H1 (cell line): ENCODE results near the gene CACNA1B. TPM values are rescaled to one million over a fixed set of nuclear protein-coding genes. Genes with fewer than 3 reads are reported as not detected.

Experiments used
- CTCF ChIA-PET: fragments of 300-600 bp; sonication (Branson Sonifier 250); formaldehyde crosslinking; loops from one replicate; lab custom pipeline; 2021; ENCODE audit not compliant: partially characterized antibody; lab: Charles Lee
- POLR2A ChIA-PET: fragments of 300-600 bp; sonication (Branson Sonifier 250); formaldehyde crosslinking; loops from one replicate; lab custom pipeline; 2021; ENCODE audit warnings: inconsistent platforms; ENCODE audit not compliant: partially characterized antibody; lab: Charles Lee
- DNase-seq, 2 experiments: peaks; one replicate each; pipeline versions ENCODE4 v3.0.0 to v3.0.0-alpha.2; 2010 to 2022; ENCODE audit warnings: low spot score in 2 of 2, low read depth in 1 of 2, mixed read lengths in 1 of 2
- FAIRE-seq: peaks from 2 replicates; lab custom pipeline; 2011; peaks lifted over from hg19 to GRCh38; lab: Jason Lieb, UNC
- H2AFZ ChIP-seq: 2 replicates; pipeline ENCODE4 v1.8.1; 2012; ENCODE audit warnings: low read length, inconsistent platforms
- H2AK5ac ChIP-seq: 2 replicates; pipeline ENCODE4 v1.6.1; 2013; ENCODE audit warnings: low read depth, low read length
- H2BK120ac ChIP-seq: replicated peaks from 2 replicates; pipeline ENCODE3; 2013; ENCODE audit warnings: low read depth, low read length, inconsistent platforms
- H2BK12ac ChIP-seq: 2 replicates; pipeline ENCODE4 v1.6.1; 2013; ENCODE audit warnings: low read depth, low read length
- H2BK15ac ChIP-seq: 2 replicates; pipeline ENCODE4 v1.6.1; 2013; ENCODE audit warnings: low read length
- H2BK20ac ChIP-seq: 2 replicates; pipeline ENCODE4 v1.6.1; 2013; ENCODE audit warnings: low read length
- H2BK5ac ChIP-seq: 2 replicates; pipeline ENCODE4 v1.6.1; 2013; ENCODE audit warnings: low read depth, low read length
- H3K14ac ChIP-seq: 2 replicates; pipeline ENCODE4 v1.6.1; 2013; ENCODE audit warnings: inconsistent platforms; ENCODE audit not compliant: insufficient read length
- H3K18ac ChIP-seq: 2 replicates; pipeline ENCODE4 v1.6.1; 2013; ENCODE audit warnings: low read length; ENCODE audit errors: extremely low read depth
- H3K23ac ChIP-seq: 2 replicates; pipeline ENCODE4 v1.6.1; 2013; ENCODE audit warnings: inconsistent platforms; ENCODE audit not compliant: insufficient read length
- H3K23me2 ChIP-seq: 2 replicates; pipeline ENCODE4 v1.6.1; 2013; ENCODE audit warnings: low read depth, low read length
- H3K27ac ChIP-seq: 2 replicates; pipeline ENCODE4 v1.6.1; 2011; ENCODE audit warnings: low read depth, low read length, inconsistent platforms
- H3K27me3 ChIP-seq, 4 experiments: replicated peaks in 1 of 4; 1 replicate in 1 of 4; 2 replicates in 3 of 4; pipeline versions ENCODE4 v1.6.1 to v1.8.1; 2011 to 2013; ENCODE audit warnings: low read length in 3 of 4, mild to moderate bottlenecking in 3 of 4, inconsistent platforms in 2 of 4, mixed read lengths in 2 of 4, moderate library complexity in 1 of 4; ENCODE audit not compliant: control insufficient read depth in 3 of 4, insufficient read depth in 3 of 4; ENCODE audit errors: extremely low read depth in 1 of 4
- H3K36me3 ChIP-seq, 4 experiments: 2 replicates each; pipeline versions ENCODE4 v1.6.1 to v1.8.1; 2011 to 2013; ENCODE audit warnings: mild to moderate bottlenecking in 4 of 4, low read length in 3 of 4, moderate library complexity in 2 of 4, control low read depth in 1 of 4, inconsistent platforms in 1 of 4; ENCODE audit not compliant: insufficient read depth in 4 of 4, control insufficient read depth in 2 of 4
- H3K4ac ChIP-seq: replicated peaks from 2 replicates; pipeline ENCODE3; 2013; ENCODE audit warnings: low read length, low read depth, mixed read lengths, inconsistent platforms; ENCODE audit not compliant: insufficient read length
- H3K4me1 ChIP-seq, 4 experiments: replicated peaks in 1 of 4; 1 replicate in 1 of 4; 2 replicates in 3 of 4; pipeline versions ENCODE4 v1.6.1 to v1.8.1; 2011 to 2013; ENCODE audit warnings: low read length in 3 of 4, inconsistent platforms in 2 of 4, mixed read lengths in 1 of 4; ENCODE audit not compliant: insufficient read depth in 4 of 4, control insufficient read depth in 3 of 4
- H3K4me2 ChIP-seq, 2 experiments: 2 replicates each; pipeline versions ENCODE4 v1.6.1 to v1.8.1; 2011 to 2013; ENCODE audit warnings: low read depth in 2 of 2, low read length in 2 of 2, control low read depth in 1 of 2, inconsistent platforms in 1 of 2, mild to moderate bottlenecking in 1 of 2; ENCODE audit not compliant: insufficient read depth in 1 of 2
- H3K4me3 ChIP-seq, 4 experiments: fragments of 200-600, 300-600 bp in 1 of 4; sonication (generic), shearing (Covaris generic), sonication (Bioruptor Twin) in 1 of 4; 2 replicates each; pipeline versions ENCODE4 v1.5.1 to v1.8.1; 2011 to 2016; ENCODE audit warnings: low read length in 4 of 4, low read depth in 3 of 4, control low read depth in 2 of 4, inconsistent platforms in 2 of 4, mild to moderate bottlenecking in 2 of 4, mixed read lengths in 1 of 4, moderate library complexity in 1 of 4; ENCODE audit not compliant: insufficient read depth in 2 of 4; ENCODE audit errors: extremely low read depth in 1 of 4
- H3K56ac ChIP-seq: replicated peaks from 2 replicates; pipeline ENCODE3; 2013; ENCODE audit warnings: low read depth, mild to moderate bottlenecking, mixed read lengths, low read length, inconsistent platforms; ENCODE audit not compliant: insufficient read length
- H3K79me1 ChIP-seq: 2 replicates; pipeline ENCODE4 v1.6.1; 2013; ENCODE audit warnings: low read depth, low read length, control low read depth
- H3K79me2 ChIP-seq, 2 experiments: 2 replicates each; pipeline versions ENCODE4 v1.6.1 to v1.8.1; 2012 to 2013; ENCODE audit warnings: low read length in 2 of 2, mild to moderate bottlenecking in 2 of 2, inconsistent platforms in 1 of 2; ENCODE audit not compliant: insufficient read depth in 2 of 2, control insufficient read depth in 1 of 2
- H3K9ac ChIP-seq, 4 experiments: replicated peaks in 1 of 4; 1 replicate in 1 of 4; 2 replicates in 3 of 4; pipeline versions ENCODE4 v1.6.1 to v1.8.1; 2011 to 2013; ENCODE audit warnings: low read depth in 3 of 4, low read length in 3 of 4, control low read depth in 2 of 4, mild to moderate bottlenecking in 2 of 4, moderate library complexity in 2 of 4, inconsistent platforms in 1 of 4; ENCODE audit errors: extremely low read depth in 1 of 4
- H3K9me3 ChIP-seq, 2 experiments: 2 replicates each; pipeline versions ENCODE4 v1.6.1 to v1.8.1; 2012 to 2013; ENCODE audit warnings: mild to moderate bottlenecking in 2 of 2, moderate library complexity in 2 of 2, control low read depth in 1 of 2, inconsistent platforms in 1 of 2, low read depth in 1 of 2, low read length in 1 of 2, mixed read lengths in 1 of 2; ENCODE audit not compliant: insufficient read depth in 2 of 2
- H4K20me1 ChIP-seq, 2 experiments: replicated peaks in 1 of 2; 2 replicates each; pipeline versions ENCODE3 to v1.8.1; 2011 to 2013; ENCODE audit warnings: inconsistent platforms in 2 of 2, low read length in 2 of 2, mild to moderate bottlenecking in 1 of 2; ENCODE audit not compliant: insufficient read depth in 2 of 2, control insufficient read depth in 1 of 2
- H4K5ac ChIP-seq: 2 replicates; pipeline ENCODE4 v1.6.1; 2013; ENCODE audit warnings: low read length, low read depth, mixed read lengths, inconsistent platforms; ENCODE audit not compliant: insufficient read length
- H4K8ac ChIP-seq: 2 replicates; pipeline ENCODE4 v1.8.0; 2013; ENCODE audit warnings: mild to moderate bottlenecking, moderate library complexity, low read length, inconsistent platforms; ENCODE audit not compliant: insufficient read depth; ENCODE audit errors: extremely low read depth
- H4K91ac ChIP-seq: replicated peaks from 2 replicates; pipeline ENCODE3; 2013; ENCODE audit warnings: low read length, mixed read lengths, inconsistent platforms; ENCODE audit not compliant: insufficient read length
- CBX5 ChIP-seq: fragments of 300-800, 300-1000 bp; sonication (generic); IDR thresholded peaks from 2 replicates; pipeline ENCODE4 v1.7.1; 2016; ENCODE audit warnings: antibody characterized with exemption, low read length, low read depth
- GABPA ChIP-seq: IDR thresholded peaks from 2 replicates; pipeline ENCODE4 v1.6.1; 2011; ENCODE audit warnings: mild to moderate bottlenecking, low read length, moderate library complexity, borderline replicate concordance; ENCODE audit not compliant: insufficient read depth
- NANOG ChIP-seq: IDR thresholded peaks from 2 replicates; pipeline ENCODE4 v1.6.1; 2011; ENCODE audit warnings: low read length, low read depth, mild to moderate bottlenecking, inconsistent platforms; ENCODE audit not compliant: insufficient read depth, poor library complexity, severe bottlenecking
- POU5F1 ChIP-seq: IDR thresholded peaks from 2 replicates; pipeline ENCODE4 v1.6.1; 2011; ENCODE audit warnings: low read depth, mild to moderate bottlenecking, low read length, moderate library complexity
- RNF2 ChIP-seq: fragments of 200-900, 300-1000 bp; sonication (generic); IDR thresholded peaks from 2 replicates; pipeline ENCODE4 v1.7.1; 2016; ENCODE audit warnings: borderline replicate concordance, low read depth, mild to moderate bottlenecking, antibody characterized with exemption, low read length; ENCODE audit not compliant: poor library complexity, severe bottlenecking; ENCODE audit errors: missing control alignments
- SIX5 ChIP-seq: IDR thresholded peaks from 2 replicates; pipeline ENCODE4 v1.6.1; 2011; ENCODE audit warnings: mild to moderate bottlenecking, low read depth, low read length
- ZNF274 ChIP-seq: IDR thresholded peaks from 2 replicates; pipeline ENCODE4 v1.7.0; 2012; ENCODE audit warnings: low read length, borderline replicate concordance; ENCODE audit errors: extremely low read depth
- WGBS, 2 experiments: shearing (Covaris generic) in 1 of 2; methylation state at CpG; one replicate each; pipeline versions ENCODE4 v1.1.6 to v1.1.7; 2013 to 2015; ENCODE audit warnings: low lambda C conversion rate in 2 of 2, mixed read lengths in 2 of 2, inconsistent platforms in 1 of 2, low coverage in 1 of 2, missing lambda C conversion rate in 1 of 2; ENCODE audit not compliant: insufficient replicate concordance in 2 of 2, insufficient coverage in 1 of 2, insufficient read length in 1 of 2; ENCODE audit errors: extremely low coverage in 1 of 2, missing lambda C conversion rate in 1 of 2; 5-methylcytosine and 5-hydroxymethylcytosine counted together
- polyA plus RNA-seq, 7 experiments: library from polyadenylated mRNA; depleted of rRNA in 3 of 7; stranded (reverse) in 5 of 7; unstranded in 2 of 7; fragments of >200 nt in 5 of 7; fragments of 200-250 nt in 2 of 7; gene quantifications; 1 replicate in 5 of 7; 2 replicates in 1 of 7; 4 replicates in 1 of 7; pipeline versions ENCODE4 v1.2.1 to v1.2.3, GENCODE V29; 2011 to 2013; ENCODE audit warnings: missing spikeins in 2 of 7, mixed read lengths in 2 of 7
- total RNA-seq: library from RNA; stranded (reverse); fragmentation: NEBNext Ultra II Directional; extraction: Animal tissue kit (Norgen Biotek cat#: 25700); gene quantifications from 2 replicates; pipeline ENCODE4 v1.2.1, GENCODE V29; 2021

The CACNA1B gene
- total and polyA plus RNA-seq, 2 of the 8 experiments (the other 6 are each of a cell fraction or from before 2014, with no cell fraction given), result 1.5 to 5.7 TPM

GRCh38 chr9:138007566-138007917 lies 130.0 kb downstream of the CACNA1B start:
- Histone ChIP-seq H3K18ac (no peak overlapping the region), H3K27ac (no peak overlapping the region), H2AK5ac (no peak overlapping the region), H2AFZ (no peak overlapping the region), H2BK120ac (no peak overlapping the region), H4K20me1 (peaks cover 0 to 9% of the 10 kb centered on the region in 2 experiments), H3K9me3 (peaks cover 10 to 66% of the 10 kb centered on the region in 2 experiments; a peak in 3 of 4 replicates), H3K56ac (no peak overlapping the region), H3K14ac (no peak overlapping the region), H4K8ac (no peak overlapping the region), H3K4ac (no peak overlapping the region), H4K91ac (no peak overlapping the region), H2BK12ac (no peak overlapping the region), H3K23ac (no peak overlapping the region), H3K4me2 (no peak overlapping the region), H4K5ac (no peak overlapping the region), H3K79me2 (no peaks in the 10 kb centered on the region), H2BK5ac (no peak overlapping the region), H3K36me3 (no peaks in the 10 kb centered on the region), H2BK15ac (no peak overlapping the region), H3K4me3 (no peak overlapping the region), H3K27me3 (no peaks in the 10 kb centered on the region), H3K4me1 (no peaks in the 10 kb centered on the region; a peak in 1 of 7 replicates), H3K79me1 (no peaks in the 10 kb centered on the region), H3K23me2 (no peaks in the 10 kb centered on the region), H2BK20ac (no peak overlapping the region), H3K9ac (no peak overlapping the region)
- POLR2A ChIA-PET, result no interaction called here
- no peak for FAIRE-seq
- no peak for DNase-seq
- no peak for TF ChIP-seq NANOG
- TF ChIP-seq SIX5, result no peak
- TF ChIP-seq POU5F1, result no peak
- TF ChIP-seq CBX5, result no peak
- no peak for TF ChIP-seq RNF2
- no peak for TF ChIP-seq ZNF274
- TF ChIP-seq GABPA, result no peak
- CTCF ChIA-PET, result interaction anchor here (0.9 kb wide), 1 partner anchor 92 kb away, joined by 3 read pairs; no protein-coding TSS in a partner anchor
- WGBS, 2 experiments, result 90% methylated on average over 9 of the region's 9 CpGs; no CpG with 5 or more reads in 1 of the 2 experiments
